Activated CD4-positive, alpha-beta T cell treated with anti-CD3 and anti-CD28 coated beads, Interleukin-2, amount 50 U/mL, for 48 hours (primary cell): ENCODE data around the gene TTC27.
"Not testable (repeated sequence)": the region's sequence is repeated elsewhere in the genome, so short reads cannot be mapped to it uniquely, and the experiment has no call there.

Experiments used
- DNase-seq, 2 experiments: peaks; one replicate each; pipeline ENCODE4 v3.0.0-alpha.2; 2020

TTC27 gene

DNA sequence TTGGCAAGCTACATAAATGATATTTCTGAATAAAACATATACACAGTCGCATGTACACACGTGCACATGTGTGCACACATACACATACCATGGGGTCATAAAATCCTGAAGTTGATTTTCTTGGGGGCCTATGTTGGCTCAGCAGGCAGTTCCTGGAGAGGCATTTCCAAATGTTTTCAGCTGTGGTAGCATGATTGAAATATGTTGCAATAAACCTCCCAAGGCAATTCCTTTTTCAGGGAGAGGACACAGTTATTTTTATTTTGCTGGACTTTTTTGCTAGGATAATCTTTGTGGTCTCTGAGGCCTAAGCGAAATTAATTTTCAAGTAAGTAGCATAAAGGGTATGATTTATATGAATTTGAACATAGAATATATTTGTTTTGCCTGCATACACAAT, 192.2 kb downstream of the TTC27 start:
- DNase-seq: no peak

DNA sequence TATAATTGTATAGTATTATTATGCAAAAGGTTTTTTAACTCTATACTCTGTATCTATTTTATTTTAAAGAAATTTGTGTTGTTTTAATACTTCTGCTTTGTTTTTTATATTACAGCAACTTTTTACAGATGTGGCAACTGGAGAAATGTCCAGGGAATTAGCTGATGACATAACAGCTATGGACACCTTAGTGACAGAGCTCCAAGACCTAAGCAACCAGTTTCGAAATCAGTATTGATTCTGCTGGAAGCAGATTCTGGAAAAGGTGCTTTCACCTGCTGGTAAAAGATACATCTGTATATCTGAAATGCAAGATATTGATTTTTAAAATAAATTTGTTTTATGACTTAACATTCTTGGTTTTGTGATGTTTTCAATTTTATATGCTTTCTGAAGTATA, 192.9 kb downstream of the TTC27 start:
- no peak for DNase-seq

DNA sequence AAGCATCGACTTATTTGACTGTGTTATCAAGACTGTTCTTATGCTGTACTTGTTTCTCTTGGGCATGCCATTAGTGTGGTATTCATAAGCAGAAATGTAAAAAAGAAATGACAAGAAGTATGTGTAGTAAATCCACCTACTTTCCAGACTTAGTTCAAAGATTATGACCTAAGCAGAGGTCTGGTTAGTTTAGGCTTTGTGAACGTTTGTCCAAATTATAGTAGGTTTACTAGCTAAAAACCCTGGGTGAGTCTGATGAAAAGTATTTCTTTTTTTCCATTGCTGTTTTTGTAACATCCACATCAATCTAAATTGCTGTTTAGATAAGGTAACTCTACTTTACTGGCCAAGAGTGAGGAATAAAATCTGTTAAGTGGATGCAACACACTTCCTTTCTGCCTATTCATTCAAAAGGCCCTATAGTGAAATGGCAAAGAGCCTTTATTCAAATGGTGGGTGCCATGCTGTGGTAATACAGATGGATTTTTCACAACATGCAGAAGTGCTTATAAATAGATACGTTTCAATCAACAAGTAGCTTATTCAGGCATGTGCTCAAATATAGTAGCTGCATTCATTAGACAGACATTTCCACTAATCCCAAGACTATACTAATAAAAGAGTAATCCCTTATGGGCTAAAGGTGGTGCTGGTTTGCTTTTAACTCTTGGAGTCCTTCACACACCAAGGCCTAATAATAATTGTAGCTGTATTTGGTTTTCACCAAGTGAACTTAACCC, 196.4 kb downstream of the TTC27 start:
- no peak for DNase-seq

DNA sequence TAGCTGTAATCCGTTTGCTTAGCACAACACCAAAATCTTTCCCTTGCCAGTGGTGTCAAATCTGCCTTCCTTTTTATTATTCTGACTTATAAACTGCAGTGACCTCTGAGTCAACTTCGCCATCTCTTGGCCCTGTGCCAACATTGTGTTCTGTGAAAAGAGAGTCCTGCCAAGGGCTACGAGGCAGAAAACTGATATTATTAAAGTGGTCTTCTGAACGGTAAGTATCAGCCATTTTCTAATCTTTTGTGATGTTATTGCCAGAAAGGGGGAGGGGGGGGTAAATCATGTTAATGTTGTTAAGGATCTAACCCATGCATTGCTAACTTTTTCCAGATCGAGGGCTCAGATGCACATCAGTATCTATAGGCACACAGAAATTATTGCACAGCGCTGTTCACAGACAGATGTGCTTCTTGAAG, 197.5 kb downstream of the TTC27 start:
- no peak for DNase-seq

DNA sequence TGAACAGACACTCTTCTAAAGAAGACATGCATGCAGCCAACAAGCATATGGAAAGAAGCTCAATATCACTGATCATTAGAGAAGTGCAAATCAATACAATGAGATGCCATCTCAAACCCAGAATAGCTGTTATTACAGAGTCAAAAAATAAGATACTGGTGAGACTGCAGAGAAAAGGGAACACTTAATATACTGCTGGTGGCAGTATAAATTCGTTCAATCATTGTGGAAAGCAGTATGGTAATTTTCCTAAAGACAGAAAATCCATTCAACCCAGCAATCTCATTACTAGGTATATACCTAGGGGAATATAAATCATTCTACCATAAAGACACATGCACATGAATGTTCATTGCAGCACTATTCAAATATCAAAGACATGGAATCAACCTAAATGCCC, 202.3 kb downstream of the TTC27 start:
- no peak for DNase-seq

DNA sequence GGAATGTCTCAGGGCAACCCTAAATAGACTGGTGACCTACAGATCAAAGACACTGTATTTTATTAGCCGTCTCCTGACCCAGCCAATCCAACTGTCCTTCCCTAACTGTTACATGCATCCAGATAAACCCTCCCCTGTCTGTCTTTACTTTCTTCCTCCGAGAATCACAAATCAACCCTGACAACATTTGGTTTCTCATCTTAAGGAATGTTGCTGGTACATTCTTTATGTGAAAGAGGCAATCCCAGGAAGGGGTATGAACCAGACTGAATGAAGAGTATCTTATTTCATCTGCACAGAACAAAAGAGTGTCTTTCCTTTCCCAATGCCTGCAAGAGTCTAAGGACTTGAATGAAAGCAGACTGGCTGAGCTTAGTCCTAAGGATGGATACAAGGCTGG, 205.0 kb downstream of the TTC27 start:
- DNase-seq: no peak

DNA sequence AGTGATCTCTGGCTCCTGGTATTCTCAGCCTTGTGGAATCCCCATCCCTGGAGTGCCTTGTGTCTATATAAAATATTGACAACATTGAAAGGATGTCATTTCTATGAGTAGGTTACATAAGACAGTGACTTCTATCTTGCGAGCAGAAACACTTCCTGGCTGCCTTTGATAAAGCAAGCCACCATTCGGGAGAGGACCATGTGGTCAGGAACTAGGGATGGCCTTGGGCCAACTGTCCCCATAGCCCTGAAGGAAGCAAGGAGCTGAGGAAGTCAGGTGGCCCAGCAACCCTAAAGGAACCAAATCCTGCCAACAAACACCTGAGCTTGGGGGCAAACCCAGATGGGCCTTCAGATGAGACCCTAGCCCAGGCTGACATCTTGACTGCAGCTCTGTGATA, 205.9 kb downstream of the TTC27 start:
- no peak for DNase-seq

DNA sequence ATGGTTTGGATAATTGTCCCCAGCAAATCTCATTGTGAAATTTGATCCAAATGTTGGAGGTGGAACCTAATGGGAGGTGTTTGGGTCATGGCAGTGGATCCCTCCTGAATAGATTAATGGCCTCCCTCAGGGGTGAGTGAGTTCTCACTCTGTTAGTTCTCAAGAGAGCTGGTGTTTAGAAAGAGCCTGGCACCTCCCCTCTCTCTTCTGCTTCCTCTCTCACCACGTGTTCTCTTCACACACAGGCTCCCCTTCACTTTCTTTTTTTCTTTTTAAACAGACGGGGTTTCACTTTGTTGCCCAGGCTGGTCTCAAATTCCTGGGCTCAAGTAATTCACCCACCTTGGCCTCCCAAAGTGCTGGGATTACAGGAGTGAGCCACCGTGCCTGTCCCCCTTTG, 207.3 kb downstream of the TTC27 start:
- no peak for DNase-seq

DNA sequence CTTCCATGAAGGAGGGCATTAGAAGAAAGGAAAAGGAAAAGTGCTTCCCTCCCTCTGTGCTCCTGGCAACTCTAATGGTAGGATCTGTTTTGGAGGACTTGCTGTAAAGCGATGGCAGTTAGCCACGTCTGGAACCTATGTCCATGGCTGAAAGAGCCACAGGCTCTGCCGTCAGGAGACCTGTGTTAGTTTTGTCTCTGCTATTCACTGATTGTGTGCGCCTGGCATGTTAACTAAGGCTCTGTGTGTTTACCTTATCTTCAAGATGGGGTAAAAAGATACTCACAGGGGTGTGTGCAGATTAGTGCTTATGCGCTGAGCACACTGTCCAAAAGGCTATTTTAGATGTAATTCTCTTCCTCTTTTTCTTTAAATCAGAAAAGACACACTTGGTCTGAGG, 209.1 kb downstream of the TTC27 start:
- no peak for DNase-seq

DNA sequence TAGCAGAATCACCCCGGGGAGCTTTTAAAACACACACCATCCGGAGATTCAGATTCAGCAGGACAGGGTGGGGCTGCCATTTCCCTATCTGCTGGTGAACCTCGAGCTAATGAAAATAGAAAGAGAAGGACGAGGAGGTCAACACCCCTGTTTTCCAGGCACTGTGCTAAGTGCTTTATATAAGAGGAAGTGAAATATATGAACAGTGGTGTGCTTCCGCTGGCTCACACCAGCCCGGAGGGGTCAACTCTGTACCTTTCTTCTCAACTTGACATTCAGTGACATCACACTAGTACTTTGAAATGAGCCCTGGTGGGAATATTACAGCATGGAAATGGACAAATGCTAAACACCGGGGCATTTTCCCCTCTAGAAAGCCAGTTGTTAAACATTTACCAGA, 210.6 kb downstream of the TTC27 start:
- no peak for DNase-seq

DNA sequence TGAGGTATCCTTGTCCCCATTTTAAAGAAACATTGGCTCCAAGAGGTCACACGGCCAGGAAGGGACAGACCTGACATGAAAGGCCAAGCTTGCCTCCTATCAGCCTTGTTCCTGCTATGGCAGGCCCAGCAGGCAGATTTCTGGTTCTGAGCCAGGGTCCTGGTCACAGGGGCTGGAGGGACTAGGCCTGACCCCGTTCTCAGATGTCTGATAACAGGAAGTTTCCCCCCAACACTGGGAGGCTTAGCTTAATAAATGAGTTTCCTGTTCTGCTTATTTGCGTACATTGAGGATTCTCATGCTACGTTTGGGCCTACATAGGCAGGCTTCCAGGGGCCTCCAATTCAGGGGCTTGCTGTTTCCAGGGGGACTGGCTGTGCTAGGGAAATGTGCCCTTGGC, 211.1 kb downstream of the TTC27 start:
- DNase-seq: no peak

DNA sequence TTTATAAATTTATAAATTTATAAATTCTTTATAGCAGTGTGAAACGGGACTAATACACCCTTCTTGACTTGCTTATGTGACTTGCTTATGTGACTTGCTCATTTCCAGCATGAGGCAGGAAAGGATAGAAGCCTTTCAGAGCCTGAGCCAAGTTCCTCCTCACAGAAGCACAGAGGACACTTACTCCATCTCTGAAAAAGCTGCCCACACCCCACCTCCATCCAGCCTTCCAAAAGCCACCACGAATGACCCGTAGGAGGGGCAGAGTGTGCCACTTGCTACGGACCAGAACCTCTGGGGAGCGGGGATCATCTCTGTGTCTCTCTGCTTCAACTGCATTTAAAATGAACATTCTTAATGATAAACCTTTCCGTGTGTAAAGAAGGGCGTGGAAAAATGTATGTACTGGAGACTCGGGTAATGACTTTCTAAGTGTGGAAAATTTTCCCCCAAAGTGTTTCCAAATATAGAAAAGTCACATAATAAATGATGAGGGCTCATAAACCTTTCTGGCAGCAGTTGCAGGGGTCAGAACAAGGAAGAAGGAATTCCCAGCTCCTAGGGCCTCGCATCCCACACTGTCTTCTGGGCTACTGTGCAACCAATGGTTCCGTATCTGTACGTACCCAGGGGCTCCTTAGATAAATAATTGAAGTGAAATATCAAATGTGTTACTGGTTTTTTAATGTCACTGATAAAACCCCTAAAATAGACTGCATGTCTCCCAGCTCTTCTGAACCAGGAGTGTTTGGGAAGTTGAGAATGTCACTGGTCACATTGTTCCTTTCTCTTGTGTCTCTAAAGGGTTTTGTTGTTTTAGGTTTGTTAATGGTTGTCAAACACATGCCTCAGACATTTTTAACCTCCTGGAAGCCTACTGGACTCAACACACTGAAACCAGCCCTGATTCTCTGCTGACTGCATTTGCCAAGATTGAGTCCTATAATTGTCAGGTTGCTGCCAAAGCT, 214.4 kb downstream of the TTC27 start:
- DNase-seq: no peak

DNA sequence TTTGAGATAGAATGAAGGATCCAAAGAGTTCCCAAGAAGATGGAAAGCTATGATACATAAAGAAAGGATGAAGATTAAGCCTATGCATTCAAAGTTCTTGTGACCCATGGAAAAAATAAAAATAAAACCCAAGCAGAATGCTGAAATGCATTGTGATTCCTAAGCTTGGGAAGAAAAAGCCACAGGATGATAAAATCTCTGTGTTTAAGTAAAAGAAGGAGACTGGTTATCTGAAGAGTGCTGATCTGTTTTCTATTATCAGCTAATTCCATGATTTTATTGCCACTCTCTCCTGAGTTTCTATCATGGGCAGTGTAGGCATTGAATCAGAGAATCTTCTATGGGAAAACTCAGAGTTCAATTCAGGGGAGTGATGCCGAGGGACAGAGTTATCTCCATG, 215.8 kb downstream of the TTC27 start:
- no peak for DNase-seq

DNA sequence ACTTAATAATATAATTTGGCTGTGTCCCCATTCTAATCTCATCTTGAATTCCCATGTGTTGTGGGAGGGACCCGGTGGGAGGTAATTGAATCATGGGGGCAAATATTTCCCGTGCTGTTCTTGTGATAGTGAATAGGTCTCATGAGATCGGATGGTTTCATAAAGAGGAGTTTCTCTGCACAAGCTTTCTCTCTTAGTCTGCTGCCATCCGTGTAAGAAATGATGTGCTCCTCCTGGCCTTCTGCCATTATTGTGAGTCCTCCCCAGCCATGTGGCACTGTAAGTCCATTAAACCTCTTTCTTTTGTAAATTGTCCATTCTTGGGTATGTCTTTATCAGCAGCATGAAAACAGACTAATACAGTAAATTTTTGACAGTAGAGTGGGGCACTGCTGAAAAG, 216.4 kb downstream of the TTC27 start:
- DNase-seq: no peak

DNA sequence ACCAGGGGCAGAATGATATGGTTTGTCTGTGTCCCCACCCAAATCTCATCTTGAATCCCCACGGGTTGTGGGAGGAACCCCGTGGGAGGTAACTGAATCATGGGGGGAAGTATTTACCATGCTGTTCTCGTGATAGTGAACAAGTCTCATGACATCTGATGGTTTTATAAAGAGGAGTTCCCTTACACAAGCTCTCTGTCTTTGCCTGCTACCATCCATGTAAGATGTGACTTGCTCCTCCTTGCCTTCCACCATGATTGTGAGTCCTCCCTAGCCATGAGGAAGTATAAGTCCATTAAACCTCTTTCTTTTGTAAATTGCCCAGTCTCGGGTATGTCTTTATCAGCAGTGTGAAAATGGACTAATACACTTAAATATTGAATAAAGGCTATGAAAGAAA, 218.4 kb downstream of the TTC27 start:
- not testable (repeated sequence) for DNase-seq

DNA sequence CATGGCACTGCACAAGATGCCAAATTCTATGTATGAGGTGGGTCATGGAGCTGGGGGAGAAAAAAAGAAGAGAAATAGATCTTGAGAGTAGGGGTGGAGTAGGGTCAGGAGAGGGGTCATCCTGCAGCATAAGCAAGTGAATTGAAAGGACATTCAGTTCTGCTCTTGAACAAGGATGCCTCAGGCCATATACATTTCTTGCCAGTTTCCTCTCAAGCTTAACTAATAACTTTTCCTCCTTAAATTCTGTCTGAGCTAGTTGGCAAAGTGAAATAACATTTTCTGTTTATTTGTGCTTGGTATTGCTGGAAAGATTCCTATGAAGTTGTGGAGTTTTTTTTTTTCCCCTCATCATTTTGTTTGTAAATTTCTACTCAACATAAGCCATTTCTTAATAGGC, 219.9 kb downstream of the TTC27 start:
- no peak for DNase-seq

DNA sequence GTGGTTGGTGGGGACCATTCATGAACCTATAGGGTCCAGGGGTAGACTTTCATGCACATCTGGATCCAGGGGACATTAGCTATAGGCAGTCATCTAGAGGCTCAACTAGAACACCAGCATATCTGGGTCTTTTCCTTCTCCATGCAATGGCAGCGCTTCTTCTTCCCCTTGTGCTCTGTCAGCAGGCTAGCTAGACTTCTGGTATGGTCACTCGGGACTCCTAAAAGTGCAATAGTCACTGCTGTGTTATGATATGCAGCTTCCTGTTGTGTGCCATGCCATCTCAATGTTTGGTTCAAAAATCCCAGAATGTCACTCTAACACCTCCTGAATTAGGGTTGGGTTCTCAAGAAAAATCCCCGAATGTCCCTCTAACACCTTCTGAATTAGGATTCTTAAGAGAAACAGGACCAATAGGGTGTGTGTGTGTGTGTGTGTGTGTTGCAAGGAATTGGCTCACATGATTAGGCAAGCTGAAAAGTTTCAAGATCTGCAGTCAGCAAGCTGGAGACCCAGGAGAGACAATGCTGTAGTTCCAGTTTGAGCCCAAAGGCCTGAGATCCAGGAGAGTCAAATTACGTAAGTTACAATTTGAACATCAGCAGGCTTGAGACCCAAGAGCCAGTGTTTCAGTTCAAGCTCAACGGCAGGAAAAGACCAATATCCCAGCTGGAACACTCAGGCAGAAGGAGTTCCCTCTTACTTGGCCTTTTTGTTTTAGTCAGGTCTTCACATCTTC, 221.8 kb downstream of the TTC27 start:
- DNase-seq: no peak

DNA sequence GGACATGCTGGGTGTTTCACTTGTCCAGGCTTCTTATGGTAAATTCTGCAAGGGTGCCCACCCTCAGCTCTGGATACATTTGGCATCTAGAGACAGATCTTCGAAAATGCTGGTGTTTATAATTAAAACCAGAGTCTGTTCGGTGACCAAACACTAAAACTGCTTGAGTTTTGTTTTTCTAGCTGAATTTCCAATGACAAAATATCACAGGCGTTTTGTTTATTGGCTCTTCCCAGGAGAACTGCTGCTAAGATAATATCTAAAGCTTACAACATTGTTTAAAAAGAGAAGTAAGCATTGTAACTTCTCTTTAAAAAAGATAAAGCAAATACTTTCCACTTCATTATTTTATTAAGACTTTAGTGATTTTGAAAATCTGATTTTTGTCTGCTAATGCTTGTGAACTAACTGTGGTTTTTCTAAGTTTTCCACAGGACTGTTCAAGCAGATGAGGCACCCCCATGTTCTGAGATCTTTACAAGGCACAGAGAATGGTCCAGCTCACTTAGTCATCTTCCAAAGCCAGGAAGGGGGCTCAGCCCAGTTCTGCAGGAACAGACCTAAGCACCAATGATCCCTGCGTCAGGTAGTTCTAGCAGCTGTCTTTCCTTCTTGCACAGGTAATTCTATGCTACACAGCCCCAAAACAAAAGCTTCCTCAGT, 224.1 kb downstream of the TTC27 start:
- DNase-seq: no peak

DNA sequence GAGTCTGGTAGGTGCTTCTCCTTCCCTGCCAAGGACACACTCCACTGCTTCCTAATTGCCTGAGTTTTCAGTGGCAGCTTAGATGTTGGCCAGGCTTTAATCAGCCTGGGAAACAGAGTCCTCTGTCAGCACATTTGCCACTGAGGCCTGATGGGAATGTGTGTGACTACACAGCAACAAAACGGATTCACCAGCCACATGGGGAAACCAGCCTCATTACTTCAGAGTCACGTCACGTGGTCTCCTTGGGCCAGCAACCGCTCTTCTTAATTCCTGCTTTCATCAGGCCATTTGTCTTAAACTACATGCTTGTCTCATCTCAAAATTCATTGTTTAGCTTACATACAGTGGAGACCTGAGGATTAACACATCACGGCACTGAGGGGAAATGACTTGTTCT, 225.0 kb downstream of the TTC27 start:
- no peak for DNase-seq

DNA sequence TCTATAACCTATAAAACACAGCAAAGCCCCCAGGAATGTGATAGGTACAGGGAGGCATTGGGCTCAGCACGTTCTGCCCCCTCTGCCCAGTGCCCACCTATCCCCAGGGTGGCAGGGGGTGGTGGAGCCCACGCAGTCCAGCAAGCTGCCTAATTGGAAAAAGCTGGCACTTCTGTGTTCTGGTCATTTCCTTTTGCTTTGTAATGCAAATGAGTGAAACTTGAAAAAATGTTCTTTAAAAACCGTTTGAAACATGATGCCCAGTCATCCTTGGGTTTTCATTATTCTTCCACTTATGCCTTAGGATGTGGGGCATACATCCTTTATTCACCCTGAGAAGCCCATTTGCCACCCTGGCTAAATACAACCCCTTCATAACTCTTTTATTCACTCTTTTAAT, 229.0 kb downstream of the TTC27 start:
- no peak for DNase-seq

DNA sequence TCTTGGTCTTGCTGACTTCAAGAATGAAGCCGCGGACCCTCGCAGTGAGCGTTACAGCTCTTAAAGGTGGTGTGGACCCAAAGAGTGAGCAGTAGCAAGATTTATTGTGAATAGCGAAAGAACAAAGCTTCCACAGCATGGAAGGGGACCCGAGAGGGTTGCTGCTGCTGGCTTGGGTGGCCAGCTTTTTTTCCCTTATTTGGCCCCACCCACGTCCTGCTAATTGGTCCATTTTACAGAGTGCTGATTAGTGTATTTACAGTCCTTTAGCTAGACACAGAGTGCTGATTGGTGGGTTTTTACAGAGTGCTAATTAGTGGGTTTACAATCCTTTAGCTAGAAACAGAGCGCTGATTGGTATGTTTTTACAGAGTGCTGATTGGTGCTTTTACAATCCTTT, 230.9 kb downstream of the TTC27 start:
- no peak for DNase-seq

DNA sequence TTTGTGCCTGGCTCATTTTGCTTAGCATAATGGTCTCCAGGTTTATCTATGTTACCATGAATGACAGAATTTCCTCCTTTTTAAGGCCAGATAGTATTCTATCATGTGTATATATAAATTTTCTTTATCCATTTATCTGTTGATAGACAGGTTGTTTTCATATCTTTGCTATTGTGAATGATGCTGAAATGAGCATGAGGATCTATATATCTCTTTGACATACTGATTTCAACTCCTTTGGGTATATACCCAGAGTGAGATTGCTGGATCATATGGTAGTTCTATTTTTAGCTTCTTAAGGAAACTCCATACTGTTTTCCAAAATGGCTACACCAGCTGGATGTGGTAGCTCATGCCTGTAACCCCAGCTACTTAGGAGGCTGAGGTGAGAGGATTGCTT, 232.5 kb downstream of the TTC27 start:
- no peak for DNase-seq
